Astrocyte (in vitro differentiated cells and primary cell): ENCODE measurements around the gene CLPX. TPM values are rescaled to one million over a fixed set of nuclear protein-coding genes. Genes with fewer than 3 reads are reported as not detected.
A peak's percentile ranks its signal among the peaks of the same experiment; 100 is the strongest.
"Not testable (repeated sequence)": the region's sequence is repeated elsewhere in the genome, so short reads cannot be mapped to it uniquely, and the experiment has no call there.

Source experiments
- DNase-seq: peaks from one replicate; pipeline ENCODE4 v3.0.0-alpha.2; 2010; ENCODE audit warnings: low read depth
- FAIRE-seq: peaks from 2 replicates; lab custom pipeline; 2011; peaks lifted over from hg19 to GRCh38; lab: Jason Lieb, UNC
- H2AFZ ChIP-seq: 2 replicates; pipeline ENCODE4 v1.6.0; 2012; ENCODE audit warnings: low read depth, low read length, inconsistent platforms
- H3K27ac ChIP-seq: 2 replicates; pipeline ENCODE4 v1.5.1; 2011; ENCODE audit warnings: low read depth, low read length, inconsistent platforms
- H3K27me3 ChIP-seq: 2 replicates; pipeline ENCODE4 v1.6.0; 2011; ENCODE audit warnings: low read length, inconsistent platforms; ENCODE audit not compliant: insufficient read depth
- H3K36me3 ChIP-seq: 2 replicates; pipeline ENCODE4 v1.5.1; 2011; ENCODE audit warnings: low read length, inconsistent platforms; ENCODE audit not compliant: insufficient read depth
- H3K4me1 ChIP-seq: 2 replicates; pipeline ENCODE4 v1.5.1; 2011; ENCODE audit warnings: low read length, inconsistent platforms; ENCODE audit not compliant: insufficient read depth
- H3K4me2 ChIP-seq: 2 replicates; pipeline ENCODE4 v1.6.0; 2012; ENCODE audit warnings: low read length, inconsistent platforms
- H3K4me3 ChIP-seq: 2 replicates; pipeline ENCODE4 v1.5.1; 2011; ENCODE audit warnings: low read depth, mild to moderate bottlenecking, low read length, inconsistent platforms; ENCODE audit not compliant: insufficient read depth
- H3K79me2 ChIP-seq: 2 replicates; pipeline ENCODE4 v1.6.0; 2012; ENCODE audit warnings: mild to moderate bottlenecking, low read length, inconsistent platforms; ENCODE audit not compliant: insufficient read depth
- H3K9ac ChIP-seq: 2 replicates; pipeline ENCODE4 v1.6.0; 2012; ENCODE audit warnings: mild to moderate bottlenecking, low read length, inconsistent platforms
- H3K9me3 ChIP-seq: 2 replicates; pipeline ENCODE4 v1.5.1; 2012; ENCODE audit warnings: low read depth, mild to moderate bottlenecking, low read length, inconsistent platforms; ENCODE audit not compliant: insufficient read depth
- H4K20me1 ChIP-seq: 2 replicates; pipeline ENCODE4 v1.6.0; 2012; ENCODE audit warnings: low read length, inconsistent platforms; ENCODE audit not compliant: insufficient read depth
- H3K27ac Mint-ChIP-seq: one replicate; pipeline ENCODE4 v1.8.0; 2021; ENCODE audit warnings: mild to moderate bottlenecking, mixed read lengths; ENCODE audit not compliant: unreplicated experiment
- H3K27me3 Mint-ChIP-seq: one replicate; pipeline ENCODE4 v1.8.0; 2021; ENCODE audit warnings: low read depth, mixed read lengths; ENCODE audit not compliant: unreplicated experiment
- H3K36me3 Mint-ChIP-seq: one replicate; pipeline ENCODE4 v1.8.0; 2021; ENCODE audit warnings: low read depth, mixed read lengths; ENCODE audit not compliant: unreplicated experiment
- H3K4me1 Mint-ChIP-seq: one replicate; pipeline ENCODE4 v1.8.0; 2021; ENCODE audit warnings: low read depth, mixed read lengths; ENCODE audit not compliant: unreplicated experiment
- H3K4me3 Mint-ChIP-seq: one replicate; pipeline ENCODE4 v1.8.0; 2021; ENCODE audit warnings: mild to moderate bottlenecking, moderate library complexity, mixed read lengths; ENCODE audit not compliant: unreplicated experiment
- H3K9me3 Mint-ChIP-seq: one replicate; pipeline ENCODE4 v1.8.0; 2021; ENCODE audit warnings: mild to moderate bottlenecking, mixed read lengths; ENCODE audit not compliant: unreplicated experiment
- EZH2 ChIP-seq: IDR thresholded peaks from 2 replicates; pipeline ENCODE4 v1.6.1; 2012; ENCODE audit warnings: mild to moderate bottlenecking, low read length, inconsistent platforms; ENCODE audit not compliant: insufficient read depth
- total RNA-seq: library from RNA; stranded (reverse); gene quantifications from 2 replicates; pipeline ENCODE4 v1.2.1, GENCODE V29; 2021
- TF ChIP-seq, protein P1 (sequence below): IDR thresholded peaks from 2 replicates; pipeline ENCODE4 v1.5.1; 2011; ENCODE audit warnings: low read depth, mild to moderate bottlenecking, inconsistent platforms, low read length, moderate library complexity; ENCODE audit not compliant: insufficient read depth

The CLPX gene
- total RNA-seq, 1 donor from 2014 or later, result 45.2 TPM

DNA sequence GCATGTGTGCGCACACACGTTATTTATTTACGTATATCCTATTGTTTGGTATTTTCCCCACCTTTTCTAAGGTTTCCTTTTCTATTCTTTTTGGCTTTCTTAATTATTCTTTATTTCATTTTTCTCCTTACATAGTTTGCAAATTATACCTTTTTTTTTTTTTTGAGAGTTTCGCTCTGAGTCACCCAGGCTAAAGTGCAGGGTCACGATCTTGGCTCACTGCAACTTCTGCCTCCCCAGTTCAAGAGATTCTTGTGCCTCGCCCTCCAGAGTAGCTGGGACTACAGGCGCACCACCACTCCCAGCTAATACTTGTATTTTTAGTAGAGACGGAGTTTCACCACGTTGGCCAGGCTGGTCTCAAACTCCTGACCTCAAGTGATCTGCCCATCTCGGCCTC lies 46.2 kb upstream of the CLPX start:
- Histone ChIP-seq H4K20me1 (no peaks in the 10 kb centered on the region), H3K79me2 (no peaks in the 10 kb centered on the region), H3K9ac (no peak overlapping the region), H3K27ac (no peak overlapping the region), H2AFZ (no peak overlapping the region), H3K4me2 (no peak overlapping the region), H3K4me1 (no peaks in the 10 kb centered on the region), H3K9me3 (no peaks in the 10 kb centered on the region), H3K4me3 (no peak overlapping the region), H3K27me3 (no peaks in the 10 kb centered on the region), H3K36me3 (no peaks in the 10 kb centered on the region)
- TF ChIP-seq, protein P1, sequence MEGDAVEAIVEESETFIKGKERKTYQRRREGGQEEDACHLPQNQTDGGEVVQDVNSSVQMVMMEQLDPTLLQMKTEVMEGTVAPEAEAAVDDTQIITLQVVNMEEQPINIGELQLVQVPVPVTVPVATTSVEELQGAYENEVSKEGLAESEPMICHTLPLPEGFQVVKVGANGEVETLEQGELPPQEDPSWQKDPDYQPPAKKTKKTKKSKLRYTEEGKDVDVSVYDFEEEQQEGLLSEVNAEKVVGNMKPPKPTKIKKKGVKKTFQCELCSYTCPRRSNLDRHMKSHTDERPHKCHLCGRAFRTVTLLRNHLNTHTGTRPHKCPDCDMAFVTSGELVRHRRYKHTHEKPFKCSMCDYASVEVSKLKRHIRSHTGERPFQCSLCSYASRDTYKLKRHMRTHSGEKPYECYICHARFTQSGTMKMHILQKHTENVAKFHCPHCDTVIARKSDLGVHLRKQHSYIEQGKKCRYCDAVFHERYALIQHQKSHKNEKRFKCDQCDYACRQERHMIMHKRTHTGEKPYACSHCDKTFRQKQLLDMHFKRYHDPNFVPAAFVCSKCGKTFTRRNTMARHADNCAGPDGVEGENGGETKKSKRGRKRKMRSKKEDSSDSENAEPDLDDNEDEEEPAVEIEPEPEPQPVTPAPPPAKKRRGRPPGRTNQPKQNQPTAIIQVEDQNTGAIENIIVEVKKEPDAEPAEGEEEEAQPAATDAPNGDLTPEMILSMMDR, result no peak
- TF ChIP-seq EZH2, result no peak
- Mint-ChIP-seq H3K36me3 (peaks cover 3% of the 10 kb centered on the region), H3K4me3 (no peak overlapping the region), H3K9me3 (no peaks in the 10 kb centered on the region), H3K4me1 (peaks cover 2% of the 10 kb centered on the region), H3K27ac (no peak overlapping the region), H3K27me3 (no peaks in the 10 kb centered on the region)
- DNase-seq (no peak), FAIRE-seq (no peak)

DNA sequence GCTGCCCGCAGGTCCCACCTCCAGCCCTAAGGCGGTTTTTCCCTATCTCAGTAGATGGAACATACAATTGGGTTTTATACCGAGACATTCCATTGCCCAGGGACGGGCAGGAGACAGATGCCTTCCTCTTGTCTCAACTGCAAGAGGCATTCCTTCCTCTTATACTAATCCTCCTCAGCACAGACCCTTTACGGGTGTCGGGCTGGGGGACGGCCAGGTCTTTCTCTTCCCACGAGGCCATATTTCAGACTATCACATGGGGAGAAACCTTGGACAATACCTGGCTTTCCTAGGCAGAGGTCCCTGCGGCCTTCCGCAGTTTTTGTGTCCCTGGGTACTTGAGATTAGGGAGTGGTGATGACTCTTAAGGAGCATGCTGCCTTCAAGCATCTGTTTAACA lies 41.8 kb upstream of the CLPX start:
- H3K4me1 ChIP-seq, H3K9me3 ChIP-seq, H3K4me2 ChIP-seq, H3K9ac ChIP-seq, H3K27ac Mint-ChIP-seq, H3K36me3 ChIP-seq, H2AFZ ChIP-seq, FAIRE-seq, H3K9me3 Mint-ChIP-seq, H4K20me1 ChIP-seq, H3K27me3 ChIP-seq, H3K4me3 ChIP-seq, H3K27ac ChIP-seq, H3K27me3 Mint-ChIP-seq, DNase-seq, H3K4me3 Mint-ChIP-seq, H3K4me1 Mint-ChIP-seq, H3K79me2 ChIP-seq, H3K36me3 Mint-ChIP-seq: not testable (repeated sequence)

DNA sequence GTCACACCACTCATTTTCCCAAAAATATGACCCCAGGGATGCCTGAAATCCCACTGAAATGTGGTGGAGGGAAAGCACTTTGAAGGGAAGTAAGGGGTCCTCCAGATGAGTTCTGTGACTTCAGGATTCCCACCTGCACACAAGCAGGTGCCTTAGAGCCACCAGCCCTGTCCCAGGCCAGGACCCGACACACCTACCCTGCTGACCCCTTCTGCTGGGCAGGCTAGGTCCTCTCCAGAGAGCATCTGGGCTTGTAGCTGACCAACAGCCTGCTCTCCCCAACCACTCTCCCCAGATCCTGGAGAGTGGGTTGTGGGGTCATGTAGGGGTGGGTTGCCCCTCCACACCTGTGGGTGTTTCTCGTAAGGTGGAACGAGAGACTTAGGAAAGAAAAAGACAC lies 41.1 kb upstream of the CLPX start:
- H3K4me3 ChIP-seq, result no peak overlapping the region
- H3K27ac Mint-ChIP-seq, result peak overlapping the region; percentile 53

More for the DNA sequence above, 41.1 kb upstream of the CLPX start:
- no peak overlapping the region for H3K9ac ChIP-seq
- TF ChIP-seq EZH2, result no peak
- TF ChIP-seq, protein P1, result no peak
- H3K9me3 ChIP-seq, result no peaks in the 10 kb centered on the region
- no peak for FAIRE-seq
- no peaks in the 10 kb centered on the region for H3K4me1 ChIP-seq
- Mint-ChIP-seq H3K4me1 (no peaks in the 10 kb centered on the region), H3K9me3 (no peaks in the 10 kb centered on the region), H3K4me3 (no peak overlapping the region), H3K27me3 (peaks cover 4% of the 10 kb centered on the region), H3K36me3 (peaks cover 3% of the 10 kb centered on the region)
- peaks cover 2% of the 10 kb centered on the region for H3K27me3 ChIP-seq
- no peak for DNase-seq
- no peak overlapping the region for H2AFZ ChIP-seq
- H3K36me3 ChIP-seq, result no peaks in the 10 kb centered on the region
- H3K79me2 ChIP-seq, result no peaks in the 10 kb centered on the region
- no peak overlapping the region for H3K27ac ChIP-seq
- no peak overlapping the region for H3K4me2 ChIP-seq
- H4K20me1 ChIP-seq, result no peaks in the 10 kb centered on the region
